ENCODE results near the gene FICD.
"Not testable (repeated sequence)": the region's sequence is repeated elsewhere in the genome, so short reads cannot be mapped to it uniquely, and the experiment has no call there.

FICD gene

DNA sequence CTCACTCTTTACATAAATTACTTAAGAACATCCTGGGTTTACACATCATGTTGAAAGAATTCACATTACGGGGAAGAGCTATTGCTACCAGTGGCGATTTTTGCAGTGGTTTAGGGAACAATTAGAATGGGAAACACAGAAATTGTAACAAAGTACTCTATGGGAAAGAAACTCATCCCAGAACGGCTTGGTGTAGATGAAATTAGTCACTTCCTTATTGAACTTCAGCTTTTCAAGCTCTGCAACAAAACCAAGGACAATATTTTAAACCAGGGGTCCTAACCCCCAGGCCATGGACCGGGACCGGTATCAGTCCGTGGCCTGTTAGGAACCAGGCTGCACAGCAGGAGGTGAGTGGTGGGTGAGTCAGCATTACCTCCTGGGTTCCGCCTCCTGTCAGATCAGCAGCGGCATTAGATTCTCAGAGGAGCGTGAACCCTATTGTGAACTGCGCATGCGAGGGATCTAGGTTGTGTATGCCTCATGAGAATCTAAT lies 32.3 kb upstream of the FICD start:
- Histone ChIP-seq H3K9me3 (ENCODE audit: insufficient read depth, low read depth, low read length) (peaks cover 3% of the 10 kb centered on the region; the same call in 1 of the 2 replicates), H3K4me3 (ENCODE audit: low read length) (no peak overlapping the region), H3K27ac (ENCODE audit: low read depth, low read length) (no peak overlapping the region), H3K4me1 (ENCODE audit: insufficient read depth, low read length) (peaks cover 10% of the 10 kb centered on the region; the same call in 1 of the 2 replicates), H3K36me3 (ENCODE audit: insufficient read depth, low read length) (no peaks in the 10 kb centered on the region), H3K27me3 (ENCODE audit: insufficient read depth, low read length) (no peaks in the 10 kb centered on the region), H3K9ac (ENCODE audit: low read depth, low read length) (no peak overlapping the region)
- WGBS, result 39% methylated on average over 10 of the region's 11 CpGs

DNA sequence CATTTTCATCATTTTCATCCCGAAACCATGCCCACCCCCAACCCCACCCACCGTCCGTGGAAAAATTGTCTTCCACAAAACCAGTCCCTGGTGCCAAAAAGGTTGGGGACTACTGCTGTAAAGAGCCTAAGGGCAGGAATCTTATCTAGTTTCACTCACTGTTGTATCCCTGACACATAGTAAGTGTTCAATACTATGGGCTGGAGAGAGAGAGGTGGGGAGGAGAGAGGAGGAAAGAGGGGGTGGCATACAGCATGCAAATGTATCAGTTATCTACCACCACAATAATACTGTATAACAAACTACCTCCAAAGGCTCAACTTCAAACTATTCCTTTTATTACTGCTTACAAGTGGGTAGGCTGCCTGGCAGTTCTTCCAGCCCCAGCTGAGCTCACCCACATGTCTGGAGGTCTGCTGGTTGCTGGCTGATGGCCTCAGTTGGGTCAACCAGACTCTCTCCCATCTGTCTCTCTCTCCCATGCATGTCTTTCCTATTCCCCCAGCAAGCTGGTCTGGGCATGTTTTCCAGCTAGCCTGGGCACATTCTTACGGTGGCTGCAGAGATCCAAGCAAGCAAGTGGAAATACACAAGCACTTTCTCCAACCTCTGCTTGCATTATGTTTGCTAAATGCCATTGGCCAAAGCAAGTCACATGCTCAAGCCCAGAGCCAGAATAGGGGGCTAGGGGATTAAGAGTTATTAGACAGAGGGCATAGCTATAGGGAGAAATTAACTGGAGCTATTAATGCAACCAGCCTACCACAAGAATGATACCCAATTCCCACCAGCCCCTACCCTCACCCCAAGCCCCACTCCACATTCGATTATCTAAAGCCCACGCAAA lies 31.6 kb upstream of the FICD start:
- H3K4me3 ChIP-seq (ENCODE audit: low read length), result no peak overlapping the region
- H3K27ac ChIP-seq (ENCODE audit: low read depth, low read length), result no peak overlapping the region
- peaks cover 10% of the 10 kb centered on the region; the same call in 1 of the 2 replicates for H3K4me1 ChIP-seq (ENCODE audit: insufficient read depth, low read length)
- H3K27me3 ChIP-seq (ENCODE audit: insufficient read depth, low read length), result no peaks in the 10 kb centered on the region
- peaks cover 3% of the 10 kb centered on the region; the same call in 1 of the 2 replicates for H3K9me3 ChIP-seq (ENCODE audit: insufficient read depth, low read depth, low read length)
- no peaks in the 10 kb centered on the region for H3K36me3 ChIP-seq (ENCODE audit: insufficient read depth, low read length)
- WGBS, result 57% methylated on average over 6 of the region's 6 CpGs
- no peak overlapping the region for H3K9ac ChIP-seq (ENCODE audit: low read depth, low read length)

DNA sequence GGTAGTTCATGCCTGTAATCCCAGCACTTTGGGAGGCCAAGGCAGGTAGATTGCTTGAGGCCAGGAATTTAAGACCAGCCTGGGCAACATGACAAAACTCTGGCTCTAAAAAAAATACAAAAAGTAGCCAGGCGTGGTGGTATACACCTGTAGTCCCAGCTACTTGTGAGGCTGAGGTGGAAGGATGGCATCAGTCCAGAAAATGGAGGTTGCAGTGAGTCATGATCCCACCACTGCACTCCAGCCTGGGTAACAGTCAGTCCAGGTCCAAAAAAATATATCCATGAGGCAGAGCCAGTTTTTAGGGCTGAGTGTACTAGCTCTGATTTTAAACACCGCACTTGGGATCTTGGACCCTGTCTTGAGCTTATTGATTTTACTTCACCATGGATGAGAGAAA lies 30.6 kb upstream of the FICD start:
- H3K27ac ChIP-seq (ENCODE audit: low read depth, low read length), result no peak overlapping the region

DNA sequence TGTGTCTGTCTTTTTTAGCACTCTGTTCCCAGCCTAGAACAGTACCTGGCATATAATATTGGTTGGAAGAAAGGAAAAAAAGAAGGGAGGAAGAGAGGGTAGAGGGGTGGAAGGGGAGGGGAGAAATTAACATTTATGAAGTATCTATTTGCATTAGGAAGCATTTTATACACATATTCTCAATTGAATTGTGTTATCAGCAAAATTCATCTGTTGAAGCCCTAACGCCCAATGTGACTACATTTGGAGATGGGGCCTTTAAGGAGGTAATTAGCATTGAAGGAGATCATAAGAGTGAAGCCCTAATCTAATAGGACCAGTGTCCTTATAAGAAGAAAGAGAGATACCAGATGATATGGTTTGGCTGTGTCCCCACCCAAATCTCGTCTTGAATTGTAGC lies 30.2 kb upstream of the FICD start:
- H3K27me3 ChIP-seq (ENCODE audit: insufficient read depth, low read length), result no peaks in the 10 kb centered on the region
- WGBS, result 96% methylated on average over 2 of the region's 2 CpGs
- H3K36me3 ChIP-seq (ENCODE audit: insufficient read depth, low read length), result no peaks in the 10 kb centered on the region
- peaks cover 3% of the 10 kb centered on the region; the same call in 1 of the 2 replicates for H3K9me3 ChIP-seq (ENCODE audit: insufficient read depth, low read depth, low read length)
- no peak overlapping the region for H3K4me3 ChIP-seq (ENCODE audit: low read length)
- H3K9ac ChIP-seq (ENCODE audit: low read depth, low read length), result no peak overlapping the region
- H3K4me1 ChIP-seq (ENCODE audit: insufficient read depth, low read length), result peaks cover 10% of the 10 kb centered on the region; the same call in 1 of the 2 replicates
- no peak overlapping the region for H3K27ac ChIP-seq (ENCODE audit: low read depth, low read length)

More for the DNA sequence above, 30.6 kb upstream of the FICD start:
- Histone ChIP-seq H3K36me3 (ENCODE audit: insufficient read depth, low read length) (no peaks in the 10 kb centered on the region), H3K4me3 (ENCODE audit: low read length) (no peak overlapping the region), H3K27me3 (ENCODE audit: insufficient read depth, low read length) (no peaks in the 10 kb centered on the region), H3K9ac (ENCODE audit: low read depth, low read length) (no peak overlapping the region), H3K4me1 (ENCODE audit: insufficient read depth, low read length) (peaks cover 10% of the 10 kb centered on the region; the same call in 1 of the 2 replicates), H3K9me3 (ENCODE audit: insufficient read depth, low read depth, low read length) (peaks cover 3% of the 10 kb centered on the region; the same call in 1 of the 2 replicates)
- WGBS, result 93% methylated on average over 2 of the region's 2 CpGs

DNA sequence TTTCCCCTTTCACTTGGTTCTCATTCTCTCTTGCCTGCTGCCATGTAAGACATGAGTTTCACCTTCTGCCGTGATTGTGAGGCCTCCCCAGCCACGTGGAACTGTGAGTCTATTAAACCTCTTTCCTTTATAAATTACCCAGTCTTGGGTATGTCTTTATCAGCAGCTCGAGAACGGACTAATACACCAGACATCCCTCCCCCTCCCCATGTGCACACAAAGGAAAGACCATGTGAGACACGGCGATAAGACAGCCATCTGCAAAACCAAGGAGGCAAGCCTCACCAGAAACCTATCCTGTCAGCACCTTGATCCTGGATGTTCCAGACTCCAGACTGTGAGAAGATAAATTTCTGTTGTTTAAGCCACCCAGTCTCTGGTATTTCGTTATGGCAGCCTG lies 29.7 kb upstream of the FICD start:
- peaks cover 10% of the 10 kb centered on the region; the same call in 1 of the 2 replicates for H3K4me1 ChIP-seq (ENCODE audit: insufficient read depth, low read length)
- H3K9ac ChIP-seq (ENCODE audit: low read depth, low read length); H3K27me3 ChIP-seq (ENCODE audit: insufficient read depth, low read length); H3K27ac ChIP-seq (ENCODE audit: low read depth, low read length); H3K4me3 ChIP-seq (ENCODE audit: low read length); H3K9me3 ChIP-seq (ENCODE audit: insufficient read depth, low read depth, low read length); H3K36me3 ChIP-seq (ENCODE audit: insufficient read depth, low read length): not testable (repeated sequence)
- 91% methylated on average over 7 of the region's 7 CpGs for WGBS

DNA sequence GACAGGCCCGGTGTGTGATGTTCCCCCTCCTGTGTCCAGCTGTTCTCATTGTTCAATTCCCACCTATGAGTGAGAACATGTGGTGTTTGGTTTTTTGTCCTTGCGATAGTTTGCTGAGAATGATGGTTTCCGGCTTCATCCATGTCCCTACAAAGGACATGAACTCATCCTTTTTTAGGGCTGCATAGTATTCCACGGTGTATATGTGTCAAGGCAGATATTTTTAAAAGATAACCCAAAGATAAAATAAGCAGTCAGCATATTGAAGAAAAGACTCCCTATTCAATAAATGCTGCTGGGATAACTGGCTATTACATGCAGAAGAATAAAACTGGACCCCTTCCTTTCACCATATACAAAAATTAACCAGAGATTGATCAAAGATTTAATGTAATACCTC lies 28.0 kb upstream of the FICD start:
- not testable (repeated sequence) for H3K4me3 ChIP-seq (ENCODE audit: low read length)
- no CpG with 5 or more reads among the region's 4 CpGs for WGBS

DNA sequence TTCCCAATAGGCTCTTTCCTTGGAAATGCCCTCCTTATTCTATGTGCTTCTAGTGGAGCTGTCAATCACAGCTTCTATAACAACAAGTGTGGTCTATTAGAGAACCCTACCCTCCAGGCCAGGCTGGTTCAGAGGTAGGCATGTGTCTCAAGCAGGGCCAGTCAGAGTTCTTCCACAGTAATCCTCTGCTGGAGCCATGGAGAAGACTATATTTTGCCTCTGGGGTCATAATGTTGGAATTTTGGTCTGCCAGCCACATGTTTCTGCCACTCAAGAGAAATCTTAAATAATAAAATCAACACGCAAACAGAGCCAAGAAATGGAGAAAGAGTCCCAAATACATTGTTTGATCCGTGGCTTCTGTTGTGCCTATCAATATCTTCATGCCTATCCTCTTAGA lies 23.8 kb upstream of the FICD start:
- 85% methylated on average over 2 of the region's 2 CpGs for WGBS

More for the DNA sequence above, 28.0 kb upstream of the FICD start:
- not testable (repeated sequence) for H3K9ac ChIP-seq (ENCODE audit: low read depth, low read length); H3K27ac ChIP-seq (ENCODE audit: low read depth, low read length); H3K27me3 ChIP-seq (ENCODE audit: insufficient read depth, low read length); H3K36me3 ChIP-seq (ENCODE audit: insufficient read depth, low read length); H3K9me3 ChIP-seq (ENCODE audit: insufficient read depth, low read depth, low read length)
- H3K4me1 ChIP-seq (ENCODE audit: insufficient read depth, low read length), result peaks cover 10% of the 10 kb centered on the region; the same call in 1 of the 2 replicates

DNA sequence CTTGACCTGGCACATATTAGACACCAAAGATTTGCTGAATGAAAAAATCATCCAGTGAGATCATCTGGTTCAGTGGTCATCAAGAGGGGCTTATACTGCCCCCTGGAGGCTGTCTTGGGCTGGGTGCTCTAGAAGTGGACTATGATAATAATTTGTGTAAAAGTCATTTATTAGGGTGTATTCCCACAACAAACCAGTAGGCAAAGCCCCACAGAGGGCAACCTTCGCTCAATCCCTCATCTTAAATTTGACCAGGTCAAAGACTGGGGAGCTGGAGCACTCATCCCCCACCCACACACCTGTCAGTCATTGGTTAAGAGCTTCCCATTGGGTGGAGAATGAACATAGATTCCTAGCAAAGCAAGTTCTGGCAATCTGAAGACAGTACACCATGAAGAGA lies 20.0 kb upstream of the FICD start:
- Histone ChIP-seq H3K9ac (ENCODE audit: low read depth, low read length) (no peak overlapping the region), H3K4me1 (ENCODE audit: insufficient read depth, low read length) (no peaks in the 10 kb centered on the region), H3K27me3 (ENCODE audit: insufficient read depth, low read length) (no peaks in the 10 kb centered on the region), H3K9me3 (ENCODE audit: insufficient read depth, low read depth, low read length) (no peaks in the 10 kb centered on the region), H3K4me3 (ENCODE audit: low read length) (no peak overlapping the region), H3K36me3 (ENCODE audit: insufficient read depth, low read length) (no peaks in the 10 kb centered on the region), H3K27ac (ENCODE audit: low read depth, low read length) (no peak overlapping the region)
- WGBS, result 60% methylated on average over 1 of the region's 1 CpG

More for the DNA sequence above, 23.8 kb upstream of the FICD start:
- Histone ChIP-seq H3K9ac (ENCODE audit: low read depth, low read length) (no peak overlapping the region), H3K4me1 (ENCODE audit: insufficient read depth, low read length) (no peaks in the 10 kb centered on the region), H3K36me3 (ENCODE audit: insufficient read depth, low read length) (no peaks in the 10 kb centered on the region), H3K9me3 (ENCODE audit: insufficient read depth, low read depth, low read length) (peaks cover 3% of the 10 kb centered on the region; the same call in 1 of the 2 replicates), H3K27ac (ENCODE audit: low read depth, low read length) (no peak overlapping the region), H3K27me3 (ENCODE audit: insufficient read depth, low read length) (no peaks in the 10 kb centered on the region), H3K4me3 (ENCODE audit: low read length) (no peak overlapping the region)

DNA sequence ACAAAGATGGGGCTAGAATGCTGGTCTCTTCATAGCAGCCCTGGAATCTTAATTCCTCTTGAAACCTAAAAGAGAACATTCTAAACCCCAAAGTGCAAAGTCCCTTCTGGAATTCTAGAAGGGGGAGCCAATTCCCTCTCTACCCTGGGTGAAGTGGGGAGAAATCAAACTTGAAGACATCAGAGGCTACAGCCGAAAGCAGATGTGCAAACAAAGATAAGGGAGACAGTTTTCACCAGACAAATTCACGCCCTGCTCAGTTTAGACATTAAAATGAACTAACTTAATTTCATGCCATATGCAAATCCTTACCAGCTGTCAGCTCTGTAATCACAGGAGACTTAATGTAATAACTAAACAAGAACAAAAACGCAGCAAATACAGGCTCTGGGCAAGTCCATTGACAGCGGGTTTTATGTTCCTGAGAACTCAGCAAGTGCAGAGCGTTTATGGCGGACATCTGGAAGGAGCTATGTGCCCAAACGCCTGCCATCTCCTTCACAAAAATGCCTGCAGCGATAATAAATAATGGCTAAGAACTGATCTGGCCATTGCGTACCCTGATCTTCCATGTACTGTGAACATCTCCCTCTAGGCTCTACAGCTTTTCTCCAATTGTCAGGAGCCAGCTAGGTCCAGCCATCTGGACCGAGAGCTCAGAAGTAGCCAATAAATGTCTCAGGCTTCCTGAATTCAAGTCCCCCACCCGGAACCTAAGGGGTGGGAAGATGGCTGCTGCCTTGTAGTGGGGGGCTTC lies 19.1 kb upstream of the FICD start:
- Histone ChIP-seq H3K36me3 (ENCODE audit: insufficient read depth, low read length) (no peaks in the 10 kb centered on the region), H3K4me1 (ENCODE audit: insufficient read depth, low read length) (no peaks in the 10 kb centered on the region), H3K4me3 (ENCODE audit: low read length) (no peak overlapping the region), H3K9me3 (ENCODE audit: insufficient read depth, low read depth, low read length) (no peaks in the 10 kb centered on the region), H3K27ac (ENCODE audit: low read depth, low read length) (no peak overlapping the region), H3K9ac (ENCODE audit: low read depth, low read length) (no peak overlapping the region), H3K27me3 (ENCODE audit: insufficient read depth, low read length) (no peaks in the 10 kb centered on the region)
- 93% methylated on average over 11 of the region's 11 CpGs for WGBS

DNA sequence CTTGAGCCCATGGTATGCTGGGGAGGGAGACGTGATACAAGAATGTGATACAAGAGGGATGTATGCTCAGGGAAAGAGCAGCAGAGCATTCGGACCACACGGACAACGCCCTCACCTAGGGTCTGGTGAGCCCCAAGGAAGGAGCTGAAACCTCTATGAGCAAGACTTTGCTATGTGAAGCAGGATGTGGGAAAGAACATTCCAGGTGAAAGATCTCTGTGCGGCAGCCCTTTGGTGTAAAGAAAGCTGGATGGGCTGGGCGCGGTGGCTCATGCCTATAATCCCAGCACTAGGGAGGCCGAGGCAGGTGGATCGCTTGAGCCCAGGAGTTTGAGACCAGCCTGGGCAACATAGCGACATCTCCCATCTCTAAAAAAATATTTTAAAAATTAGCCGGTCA lies 16.9 kb upstream of the FICD start:
- Histone ChIP-seq H3K36me3 (ENCODE audit: insufficient read depth, low read length) (no peaks in the 10 kb centered on the region), H3K9me3 (ENCODE audit: insufficient read depth, low read depth, low read length) (peaks cover 8% of the 10 kb centered on the region), H3K27me3 (ENCODE audit: insufficient read depth, low read length) (no peaks in the 10 kb centered on the region), H3K4me1 (ENCODE audit: insufficient read depth, low read length) (no peaks in the 10 kb centered on the region), H3K27ac (ENCODE audit: low read depth, low read length) (no peak overlapping the region), H3K9ac (ENCODE audit: low read depth, low read length) (no peak overlapping the region), H3K4me3 (ENCODE audit: low read length) (no peak overlapping the region)
- WGBS, result 87% methylated on average over 11 of the region's 11 CpGs

DNA sequence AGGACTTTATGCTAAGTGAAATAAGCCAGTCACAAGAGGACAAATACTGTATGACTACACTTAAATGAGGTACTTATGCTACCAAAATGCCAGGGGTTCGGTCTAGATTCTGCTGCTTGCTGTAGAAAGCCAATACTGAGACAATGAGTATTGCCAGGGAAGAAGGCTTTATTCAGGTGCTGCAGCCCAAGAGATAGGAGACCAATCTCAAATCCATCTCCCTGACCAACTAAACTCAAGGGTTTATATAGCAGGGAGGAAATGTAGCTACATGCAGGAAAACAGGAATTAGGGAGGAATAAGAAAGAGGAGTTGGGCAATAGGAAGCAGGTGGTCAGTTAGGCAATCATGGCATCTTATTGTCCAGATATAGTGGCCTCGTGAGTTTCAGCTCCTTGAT lies 12.2 kb upstream of the FICD start:
- H3K27ac ChIP-seq (ENCODE audit: low read depth, low read length), result no peak overlapping the region
- no peaks in the 10 kb centered on the region for H3K36me3 ChIP-seq (ENCODE audit: insufficient read depth, low read length)
- no peak overlapping the region for H3K4me3 ChIP-seq (ENCODE audit: low read length)
- no peaks in the 10 kb centered on the region for H3K27me3 ChIP-seq (ENCODE audit: insufficient read depth, low read length)
- no peak overlapping the region for H3K9ac ChIP-seq (ENCODE audit: low read depth, low read length)
- H3K9me3 ChIP-seq (ENCODE audit: insufficient read depth, low read depth, low read length), result peaks cover 15% of the 10 kb centered on the region
- 85% methylated on average over 2 of the region's 2 CpGs for WGBS
- no peaks in the 10 kb centered on the region for H3K4me1 ChIP-seq (ENCODE audit: insufficient read depth, low read length)

Data from HUES64 (cell line).